PC-9 (cell line): ENCODE measurements around the gene FBXO36. TPM values are rescaled to one million over a fixed set of nuclear protein-coding genes. Genes with fewer than 3 reads are reported as not detected.

Experiments
- BruUV-seq: library from RNA; stranded (reverse); fragments of 400-500 nt; replicated peaks from 2 replicates; lab custom pipeline; 2021; lab: Mats Ljungman, UMichigan
- CTCF ChIA-PET: fragments of 300-600 bp; sonication (Branson Sonifier 250); formaldehyde crosslinking; loops from one replicate; lab custom pipeline; 2022; ENCODE audit warnings: antibody characterized with exemption; lab: Charles Lee
- POLR2A ChIA-PET: fragments of 300-600 bp; sonication (Branson Sonifier 250); formaldehyde crosslinking; loops from one replicate; lab custom pipeline; 2022; ENCODE audit warnings: antibody characterized with exemption; ENCODE audit not compliant: unreplicated experiment; lab: Charles Lee
- DNase-seq, 2 experiments: peaks; one replicate each; pipeline versions ENCODE4 v3.0.0 to v3.0.0-alpha.2; 2015 to 2022; ENCODE audit warnings: mixed read lengths in 1 of 2
- H2AFZ ChIP-seq: fragments of 200-600 bp; sonication (generic); 2 replicates; pipeline ENCODE4 v1.8.1; 2017; ENCODE audit warnings: antibody characterized with exemption
- H3F3A ChIP-seq: fragments of 200-600 bp; sonication (generic); 2 replicates; pipeline ENCODE4 v1.8.1; 2017; ENCODE audit warnings: antibody characterized with exemption, mild to moderate bottlenecking, low read depth; ENCODE audit not compliant: insufficient read depth
- H3K27ac ChIP-seq: fragments of 200-600 bp; sonication (generic); 2 replicates; pipeline ENCODE4 v1.6.1; 2016; ENCODE audit warnings: mixed run types
- H3K27me3 ChIP-seq: fragments of 200-600 bp; sonication (generic); 2 replicates; pipeline ENCODE4 v1.6.1; 2016; ENCODE audit warnings: low read depth, mixed run types; ENCODE audit not compliant: insufficient read depth
- H3K36me3 ChIP-seq: fragments of 200-600 bp; sonication (generic); 2 replicates; pipeline ENCODE4 v1.6.1; 2016; ENCODE audit warnings: low read depth, mixed run types
- H3K4me1 ChIP-seq: fragments of 200-600 bp; sonication (generic); replicated peaks from 2 replicates; pipeline ENCODE4 v1.6.1; 2016; ENCODE audit warnings: mixed run types; ENCODE audit not compliant: insufficient read depth
- H3K4me2 ChIP-seq: fragments of 200-600 bp; sonication (generic); 2 replicates; pipeline ENCODE4 v1.6.1; 2017; ENCODE audit warnings: mixed run types
- H3K4me3 ChIP-seq: fragments of 200-600 bp; sonication (generic); 2 replicates; pipeline ENCODE4 v1.6.1; 2016; ENCODE audit warnings: mixed run types
- H3K79me2 ChIP-seq: fragments of 200-600 bp; sonication (generic); 2 replicates; pipeline ENCODE4 v1.6.1; 2017; ENCODE audit warnings: low read depth, mixed run types
- H3K9me2 ChIP-seq: fragments of 200-600 bp; sonication (generic); 2 replicates; pipeline ENCODE4 v1.8.1; 2017; ENCODE audit warnings: mild to moderate bottlenecking; ENCODE audit not compliant: insufficient read depth
- H3K9me3 ChIP-seq: fragments of 200-600 bp; sonication (generic); 2 replicates; pipeline ENCODE4 v1.8.1; 2016; ENCODE audit warnings: low read depth; ENCODE audit not compliant: insufficient read depth
- H4K20me1 ChIP-seq: fragments of 200-600 bp; sonication (generic); 2 replicates; pipeline ENCODE4 v1.8.1; 2017; ENCODE audit not compliant: insufficient read depth
- EZH2 ChIP-seq: fragments of 200-600 bp; sonication (generic); IDR thresholded peaks from 2 replicates; pipeline ENCODE4 v1.8.0; 2017; ENCODE audit warnings: antibody characterized with exemption, low read depth
- intact Hi-C: fragments of 100-400 bp; cut with micrococcal nuclease; formaldehyde crosslinking; loops from one replicate; pipeline ENCODE4 v1.10.0; 2022; ENCODE audit not compliant: unreplicated experiment
- total RNA-seq: library from RNA; stranded (reverse); gene quantifications from 2 replicates; pipeline ENCODE4 v1.2.3, GENCODE V29; 2021
- TF ChIP-seq, protein P1 (sequence below): fragments of 200-600 bp; sonication (generic); conservative IDR thresholded peaks from 2 replicates; pipeline ENCODE4 v1.6.1; 2017; ENCODE audit warnings: mixed run types, antibody characterized with exemption, mild to moderate bottlenecking, moderate library complexity

Gene FBXO36
- total RNA-seq, 1 experiment from 2014 or later = 3.9 TPM

DNA sequence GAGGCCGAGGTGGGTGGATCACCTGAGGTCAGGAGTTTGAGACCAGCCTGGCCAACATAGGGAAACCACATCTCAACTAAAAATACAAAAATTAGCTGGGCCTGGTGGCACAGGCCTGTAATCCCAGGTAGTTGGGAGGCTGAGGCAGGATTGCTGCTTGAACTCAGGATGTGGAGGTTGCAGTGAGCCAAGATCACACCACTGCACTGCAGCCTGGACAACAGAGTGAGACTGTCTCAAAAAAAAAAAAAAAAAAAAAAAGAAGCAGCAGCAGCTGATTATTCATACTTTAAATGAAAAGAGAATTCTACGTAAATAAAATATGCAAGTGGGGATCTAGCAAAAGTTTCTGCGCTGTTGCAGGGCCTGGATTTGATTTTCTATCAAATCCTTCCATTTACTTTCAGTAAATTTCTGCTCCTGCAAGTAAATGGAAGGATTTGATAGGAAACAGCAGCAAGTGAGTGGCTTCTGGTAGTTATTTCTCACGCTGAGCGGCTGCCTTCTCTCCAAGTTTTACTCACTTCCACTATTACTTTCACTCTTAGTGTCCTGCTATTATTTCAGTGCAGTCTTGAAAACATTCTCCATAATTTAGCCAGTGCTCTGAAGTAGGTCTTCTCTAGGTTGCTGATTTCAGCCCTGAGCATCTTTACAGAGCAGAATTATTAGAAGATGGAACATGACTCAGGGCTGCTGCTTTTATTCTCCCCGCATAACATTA lies 78.0 kb downstream of the FBXO36 start:
- H3F3A ChIP-seq = no peaks in the 10 kb centered on the region
- no peak overlapping the region for H2AFZ ChIP-seq
- H3K36me3 ChIP-seq = no peaks in the 10 kb centered on the region
- no peak overlapping the region for H3K27ac ChIP-seq
- ChIA-PET CTCF (interaction anchor here (0.6 kb wide), 1 partner anchor 63 kb away, joined by 4 read pairs; no protein-coding TSS in a partner anchor), POLR2A (no interaction called here)
- no peak overlapping the region for H3K4me3 ChIP-seq
- DNase-seq = no peak
- no peak overlapping the region for H3K4me2 ChIP-seq
- BruUV-seq = no TSS peak
- H3K79me2 ChIP-seq = no peaks in the 10 kb centered on the region
- H3K9me3 ChIP-seq = no peaks in the 10 kb centered on the region
- H3K9me2 ChIP-seq = no peaks in the 10 kb centered on the region
- intact Hi-C loops = loop anchor here (10.0 kb wide), 1 partner anchor 815 kb away; no protein-coding TSS in a partner anchor
- no peaks in the 10 kb centered on the region for H4K20me1 ChIP-seq
- H3K4me1 ChIP-seq = no peaks in the 10 kb centered on the region
- TF ChIP-seq EZH2 = no peak
- TF ChIP-seq, protein P1, sequence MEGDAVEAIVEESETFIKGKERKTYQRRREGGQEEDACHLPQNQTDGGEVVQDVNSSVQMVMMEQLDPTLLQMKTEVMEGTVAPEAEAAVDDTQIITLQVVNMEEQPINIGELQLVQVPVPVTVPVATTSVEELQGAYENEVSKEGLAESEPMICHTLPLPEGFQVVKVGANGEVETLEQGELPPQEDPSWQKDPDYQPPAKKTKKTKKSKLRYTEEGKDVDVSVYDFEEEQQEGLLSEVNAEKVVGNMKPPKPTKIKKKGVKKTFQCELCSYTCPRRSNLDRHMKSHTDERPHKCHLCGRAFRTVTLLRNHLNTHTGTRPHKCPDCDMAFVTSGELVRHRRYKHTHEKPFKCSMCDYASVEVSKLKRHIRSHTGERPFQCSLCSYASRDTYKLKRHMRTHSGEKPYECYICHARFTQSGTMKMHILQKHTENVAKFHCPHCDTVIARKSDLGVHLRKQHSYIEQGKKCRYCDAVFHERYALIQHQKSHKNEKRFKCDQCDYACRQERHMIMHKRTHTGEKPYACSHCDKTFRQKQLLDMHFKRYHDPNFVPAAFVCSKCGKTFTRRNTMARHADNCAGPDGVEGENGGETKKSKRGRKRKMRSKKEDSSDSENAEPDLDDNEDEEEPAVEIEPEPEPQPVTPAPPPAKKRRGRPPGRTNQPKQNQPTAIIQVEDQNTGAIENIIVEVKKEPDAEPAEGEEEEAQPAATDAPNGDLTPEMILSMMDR = no peak
- no peaks in the 10 kb centered on the region for H3K27me3 ChIP-seq

DNA sequence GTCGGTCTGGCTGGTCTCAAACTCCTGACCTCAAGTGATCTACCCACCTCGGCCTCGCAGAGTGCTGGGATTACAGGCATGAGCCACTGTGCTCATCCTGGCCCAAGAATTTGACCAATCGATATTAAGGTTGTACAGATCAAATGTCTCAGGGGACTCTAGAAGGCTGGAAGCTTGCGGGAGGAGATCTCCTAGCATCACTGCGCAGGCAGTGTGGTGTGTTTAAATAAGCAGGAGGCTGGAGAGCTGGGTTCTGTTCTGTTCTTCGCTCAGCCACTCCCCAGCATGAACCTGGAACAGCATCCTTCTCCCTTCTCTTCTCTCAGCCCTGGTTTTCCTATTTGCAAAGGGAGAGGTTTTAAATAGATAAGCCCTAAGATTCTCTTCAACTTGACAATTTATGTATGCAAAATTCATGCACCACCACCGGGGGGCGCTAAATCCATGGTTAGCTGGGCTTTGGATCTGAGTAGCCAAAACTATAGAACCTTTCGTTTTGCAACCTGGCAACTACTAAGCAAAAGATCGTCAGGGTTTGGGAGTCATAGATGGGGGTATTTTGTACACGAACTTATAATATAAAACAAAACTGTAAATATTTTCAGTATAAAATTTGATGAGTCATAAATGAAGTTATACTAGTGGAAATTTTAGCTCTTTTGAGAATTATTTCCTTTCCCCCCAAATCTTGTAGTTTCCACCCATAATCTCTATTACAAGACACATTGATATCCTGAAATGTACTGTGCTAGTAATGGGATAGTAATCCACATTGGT lies 85.8 kb downstream of the FBXO36 start:
- no peak for TF ChIP-seq EZH2
- TF ChIP-seq, protein P1 = peak; percentile 94
- Histone ChIP-seq H3K27me3 (no peaks in the 10 kb centered on the region), H3K4me2 (peak overlapping the region; percentile 35; the same call in 1 of the 2 replicates), H3K27ac (no peak overlapping the region), H3K4me3 (no peak overlapping the region), H4K20me1 (no peaks in the 10 kb centered on the region), H2AFZ (no peak overlapping the region), H3F3A (no peaks in the 10 kb centered on the region), H3K9me2 (no peaks in the 10 kb centered on the region), H3K9me3 (no peaks in the 10 kb centered on the region), H3K4me1 (peaks cover 7% of the 10 kb centered on the region), H3K36me3 (no peaks in the 10 kb centered on the region), H3K79me2 (no peaks in the 10 kb centered on the region)
- intact Hi-C loops = loop anchor here (1.0 to 10.0 kb wide), 4 partner anchors 59 to 807 kb away; no protein-coding TSS in a partner anchor
- peak; percentile 42 to 71 for DNase-seq
- ChIA-PET POLR2A (no interaction called here), CTCF (interaction anchor here (1.2 to 2.0 kb wide), 2 partner anchors 150 to 152 kb away, joined by 4 to 16 read pairs; no protein-coding TSS in a partner anchor)
- BruUV-seq = no TSS peak

DNA sequence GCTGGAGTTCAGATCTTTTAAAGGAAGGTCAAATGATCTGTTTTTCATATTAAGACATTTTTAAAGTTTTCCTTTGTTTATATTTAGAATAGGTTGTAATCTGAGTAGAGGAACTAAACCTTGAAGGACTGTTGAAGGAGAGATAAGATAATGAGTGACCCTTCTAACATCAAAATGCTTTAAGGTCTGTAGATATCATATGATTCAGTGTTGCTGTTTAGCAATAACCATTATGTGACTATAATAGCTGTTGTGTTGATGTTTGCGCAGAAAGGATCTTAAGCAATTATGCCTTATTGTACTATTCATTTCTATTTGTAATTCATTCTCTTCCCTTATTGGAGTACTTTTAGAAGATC lies 86.4 kb downstream of the FBXO36 start:
- Histone ChIP-seq H4K20me1 (no peaks in the 10 kb centered on the region), H3K36me3 (no peaks in the 10 kb centered on the region), H3K27me3 (no peaks in the 10 kb centered on the region), H2AFZ (no peak overlapping the region), H3K79me2 (no peaks in the 10 kb centered on the region), H3K4me2 (peak overlapping the region; percentile 35; the same call in 1 of the 2 replicates), H3K4me1 (peaks cover 7% of the 10 kb centered on the region), H3K4me3 (no peak overlapping the region), H3K27ac (no peak overlapping the region), H3F3A (no peaks in the 10 kb centered on the region), H3K9me3 (no peaks in the 10 kb centered on the region), H3K9me2 (no peaks in the 10 kb centered on the region)
- CTCF ChIA-PET = interaction anchor here (1.2 to 2.0 kb wide), 2 partner anchors 150 to 151 kb away, joined by 4 to 16 read pairs; no protein-coding TSS in a partner anchor
- POLR2A ChIA-PET = no interaction called here
- intact Hi-C loops = loop anchor here (1.0 to 10.0 kb wide), 4 partner anchors 58 to 806 kb away; no protein-coding TSS in a partner anchor
- TF ChIP-seq, protein P1 = no peak
- no peak for TF ChIP-seq EZH2
- DNase-seq = no peak
- BruUV-seq = no TSS peak
